ENCODE measurements around the gene RING1.
A peak's percentile ranks its signal among the peaks of the same experiment; 100 is the strongest.

The RING1 gene

DNA sequence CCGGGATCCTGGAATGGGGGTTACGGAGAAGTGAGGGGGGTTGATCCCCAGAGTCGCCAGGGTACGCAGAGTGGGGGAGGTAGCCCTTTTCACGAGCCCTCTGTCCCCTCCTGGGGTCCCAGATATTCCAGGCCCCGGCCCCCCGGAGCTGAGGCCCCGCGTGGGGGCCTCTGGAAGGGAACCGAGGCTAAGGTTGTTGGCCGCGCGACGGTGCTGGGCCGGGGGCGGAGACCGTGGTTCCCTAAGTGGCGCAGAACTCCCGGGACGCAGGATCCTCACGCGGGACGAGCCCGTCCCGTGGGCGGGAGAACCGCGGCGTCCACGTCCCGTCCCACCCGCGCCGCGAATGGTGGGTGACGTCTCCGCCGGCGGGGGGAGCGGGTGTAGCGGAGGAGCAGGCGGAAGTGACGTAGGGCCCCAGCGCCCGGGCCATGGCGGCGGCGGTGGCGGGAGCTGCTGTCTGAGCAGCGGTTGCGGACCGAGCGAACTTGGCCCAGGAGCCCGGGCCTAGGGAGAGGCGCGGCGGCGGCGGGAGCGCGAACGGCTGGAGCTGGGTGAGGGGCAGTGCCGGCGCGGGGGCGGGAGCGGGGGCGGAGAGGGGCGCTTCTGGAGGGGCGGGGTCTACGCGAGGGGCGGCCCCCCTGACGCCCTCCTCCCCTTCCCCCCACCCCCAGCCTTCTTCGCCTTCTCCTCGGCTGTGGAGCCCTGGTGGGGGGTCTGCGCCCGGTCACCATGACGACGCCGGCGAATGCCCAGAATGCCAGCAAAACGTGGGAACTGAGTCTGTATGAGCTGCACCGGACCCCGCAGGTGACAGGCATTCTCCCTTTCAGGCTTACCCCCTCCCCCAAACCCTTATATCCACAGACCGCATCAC lies at the start of gene RING1:
TSS of gene RING1 (plus strand) at position 410 of the 877 bp plus-strand sequence. CDS start at position 733, 323 bp downstream.
- TF ChIP-seq, protein P1, sequence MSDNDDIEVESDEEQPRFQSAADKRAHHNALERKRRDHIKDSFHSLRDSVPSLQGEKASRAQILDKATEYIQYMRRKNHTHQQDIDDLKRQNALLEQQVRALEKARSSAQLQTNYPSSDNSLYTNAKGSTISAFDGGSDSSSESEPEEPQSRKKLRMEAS (IDR thresholded peaks at IDR 0.05), result peak; percentile 20; the same call in 1 of the 2 replicates
- no peak; the same call in 1 of the 2 replicates for TF ChIP-seq CEBPB (IDR thresholded peaks at IDR 0.05)
- TF ChIP-seq RAD21 (IDR thresholded peaks at IDR 0.05; ENCODE audit: low read depth), result no peak
- TF ChIP-seq, protein P2, sequence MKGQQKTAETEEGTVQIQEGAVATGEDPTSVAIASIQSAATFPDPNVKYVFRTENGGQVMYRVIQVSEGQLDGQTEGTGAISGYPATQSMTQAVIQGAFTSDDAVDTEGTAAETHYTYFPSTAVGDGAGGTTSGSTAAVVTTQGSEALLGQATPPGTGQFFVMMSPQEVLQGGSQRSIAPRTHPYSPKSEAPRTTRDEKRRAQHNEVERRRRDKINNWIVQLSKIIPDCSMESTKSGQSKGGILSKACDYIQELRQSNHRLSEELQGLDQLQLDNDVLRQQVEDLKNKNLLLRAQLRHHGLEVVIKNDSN (IDR thresholded peaks at IDR 0.05), result no peak
- peak; percentile 82 for TF ChIP-seq CREB1 (IDR thresholded peaks at IDR 0.05; ENCODE audit: low read depth)
- peak; percentile 90 for TF ChIP-seq YY1 (IDR thresholded peaks at IDR 0.05; ENCODE audit: low read depth)
- peak; percentile 88 for TF ChIP-seq TAF1 (IDR thresholded peaks at IDR 0.05; ENCODE audit: low read depth)
- TF ChIP-seq EGR1 (IDR thresholded peaks at IDR 0.05), result peak; percentile 72
- no peak for TF ChIP-seq TEAD4 (IDR thresholded peaks at IDR 0.05)
- TF ChIP-seq, protein P3, sequence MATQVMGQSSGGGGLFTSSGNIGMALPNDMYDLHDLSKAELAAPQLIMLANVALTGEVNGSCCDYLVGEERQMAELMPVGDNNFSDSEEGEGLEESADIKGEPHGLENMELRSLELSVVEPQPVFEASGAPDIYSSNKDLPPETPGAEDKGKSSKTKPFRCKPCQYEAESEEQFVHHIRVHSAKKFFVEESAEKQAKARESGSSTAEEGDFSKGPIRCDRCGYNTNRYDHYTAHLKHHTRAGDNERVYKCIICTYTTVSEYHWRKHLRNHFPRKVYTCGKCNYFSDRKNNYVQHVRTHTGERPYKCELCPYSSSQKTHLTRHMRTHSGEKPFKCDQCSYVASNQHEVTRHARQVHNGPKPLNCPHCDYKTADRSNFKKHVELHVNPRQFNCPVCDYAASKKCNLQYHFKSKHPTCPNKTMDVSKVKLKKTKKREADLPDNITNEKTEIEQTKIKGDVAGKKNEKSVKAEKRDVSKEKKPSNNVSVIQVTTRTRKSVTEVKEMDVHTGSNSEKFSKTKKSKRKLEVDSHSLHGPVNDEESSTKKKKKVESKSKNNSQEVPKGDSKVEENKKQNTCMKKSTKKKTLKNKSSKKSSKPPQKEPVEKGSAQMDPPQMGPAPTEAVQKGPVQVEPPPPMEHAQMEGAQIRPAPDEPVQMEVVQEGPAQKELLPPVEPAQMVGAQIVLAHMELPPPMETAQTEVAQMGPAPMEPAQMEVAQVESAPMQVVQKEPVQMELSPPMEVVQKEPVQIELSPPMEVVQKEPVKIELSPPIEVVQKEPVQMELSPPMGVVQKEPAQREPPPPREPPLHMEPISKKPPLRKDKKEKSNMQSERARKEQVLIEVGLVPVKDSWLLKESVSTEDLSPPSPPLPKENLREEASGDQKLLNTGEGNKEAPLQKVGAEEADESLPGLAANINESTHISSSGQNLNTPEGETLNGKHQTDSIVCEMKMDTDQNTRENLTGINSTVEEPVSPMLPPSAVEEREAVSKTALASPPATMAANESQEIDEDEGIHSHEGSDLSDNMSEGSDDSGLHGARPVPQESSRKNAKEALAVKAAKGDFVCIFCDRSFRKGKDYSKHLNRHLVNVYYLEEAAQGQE (IDR thresholded peaks at IDR 0.05; ENCODE audit: low read depth), result no peak

DNA sequence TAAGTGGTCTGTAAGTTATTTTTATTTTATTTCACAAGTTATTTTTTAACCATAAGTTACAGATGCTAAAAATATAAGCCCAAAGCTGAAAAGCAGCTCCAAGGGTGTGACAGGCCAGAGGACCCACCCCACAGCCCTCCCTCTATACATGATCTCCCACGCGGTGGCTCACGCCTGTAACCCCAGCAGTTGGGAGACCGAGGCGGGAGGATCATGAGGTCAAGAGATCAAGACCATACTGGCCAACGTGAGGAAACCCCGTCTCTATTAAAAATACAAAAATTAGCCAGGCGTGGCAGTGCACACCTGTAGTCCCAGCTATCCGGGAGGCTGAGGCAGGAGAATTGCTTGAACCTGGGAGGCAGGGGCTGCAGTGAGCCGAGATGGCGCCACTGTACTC lies 48.2 kb upstream of the RING1 start:
- TF ChIP-seq RAD21 (IDR thresholded peaks at IDR 0.05; ENCODE audit: low read depth) (no peak), YY1 (IDR thresholded peaks at IDR 0.05; ENCODE audit: low read depth) (no peak), EP300 (IDR thresholded peaks at IDR 0.05; ENCODE audit: borderline replicate concordance) (no peak)
- TF ChIP-seq, protein P1 (IDR thresholded peaks at IDR 0.05), result no peak
- TF ChIP-seq, protein P2 (IDR thresholded peaks at IDR 0.05), result no peak

DNA sequence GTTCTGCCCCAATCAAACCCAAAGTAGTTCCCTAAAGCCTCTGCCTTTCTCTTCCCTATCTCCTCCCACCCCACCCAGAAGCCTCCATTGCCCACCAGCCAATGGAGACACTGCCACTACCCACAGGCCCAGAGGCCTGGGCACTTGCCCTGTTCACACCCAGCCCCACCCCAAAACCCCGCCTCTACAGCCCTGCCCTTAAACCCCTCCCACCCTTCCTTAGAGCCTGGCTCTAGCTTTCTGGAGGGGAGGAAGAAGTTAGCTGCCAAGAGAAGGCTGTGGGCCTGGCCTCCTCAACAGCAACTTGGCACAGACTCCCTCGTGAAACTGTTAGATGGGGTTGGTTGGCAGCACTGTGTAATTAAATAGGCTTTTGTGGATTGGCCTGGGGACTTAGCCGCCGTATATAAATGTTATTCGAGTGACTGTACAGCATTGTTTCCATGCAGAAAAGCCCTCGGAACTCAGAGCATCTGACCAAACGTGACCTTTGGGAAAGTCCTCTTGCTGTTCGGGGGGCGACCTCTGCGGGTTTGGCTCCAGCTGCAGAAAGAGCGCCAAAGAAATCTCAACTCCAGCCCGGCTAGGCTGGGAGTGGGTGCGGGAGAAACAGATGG lies 47.5 kb upstream of the RING1 start:
- TF ChIP-seq TEAD4 (IDR thresholded peaks at IDR 0.05), result 0 out of 2 replicates have a peak, but pooled peaks have one; percentile 23
- TF ChIP-seq NFIC (IDR thresholded peaks at IDR 0.05), result peak; percentile 70
- TF ChIP-seq CEBPB (IDR thresholded peaks at IDR 0.05), result no peak

DNA sequence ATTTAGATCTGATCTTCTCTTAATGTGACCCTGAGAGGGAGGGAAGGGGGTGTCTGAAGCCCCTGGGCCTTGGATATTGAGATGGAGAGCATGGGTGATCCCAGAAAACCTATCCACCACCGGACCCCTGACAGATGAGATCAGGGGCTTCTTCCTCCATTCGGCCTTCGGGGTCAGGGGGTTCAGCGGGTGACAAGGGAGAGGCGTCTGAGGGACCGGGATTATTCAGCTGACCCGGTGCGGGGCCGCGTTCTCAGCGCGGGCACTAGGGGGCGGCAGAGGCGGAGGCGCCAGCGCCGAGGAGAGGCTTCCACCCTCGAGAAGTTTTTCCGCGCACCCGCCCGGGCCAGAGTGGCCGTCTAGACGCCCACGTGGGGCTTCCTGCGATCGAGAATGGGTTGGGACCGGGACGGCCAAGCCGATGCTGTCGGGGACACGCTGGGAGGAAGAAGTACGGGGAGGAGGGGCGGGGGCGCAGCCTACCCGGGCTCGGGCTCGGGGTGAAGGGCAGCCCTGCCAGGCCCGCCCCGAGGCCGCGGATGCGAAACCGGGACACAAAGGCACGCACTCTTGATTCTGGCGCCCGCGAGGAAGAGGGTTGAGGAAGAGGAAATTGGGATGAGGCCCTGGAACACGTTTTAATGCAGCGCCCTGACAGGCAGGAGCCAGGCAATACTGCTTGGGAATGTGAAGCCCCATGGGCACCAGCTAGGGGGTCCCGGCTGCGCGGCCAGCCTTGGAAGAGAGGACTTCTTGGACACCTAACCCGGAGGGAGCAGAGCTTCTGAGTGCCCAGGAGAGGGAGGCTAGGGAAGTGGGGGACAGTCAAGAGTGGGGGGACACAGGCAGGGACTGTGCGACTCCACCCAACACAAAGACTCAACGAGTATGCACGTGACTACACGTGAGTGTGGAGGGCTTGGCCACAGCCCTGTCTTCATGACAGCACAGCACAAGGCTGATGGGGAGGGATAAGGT lies 46.7 kb upstream of the RING1 start:
- peak; percentile 61 for TF ChIP-seq RAD21 (IDR thresholded peaks at IDR 0.05; ENCODE audit: low read depth)
- TF ChIP-seq, protein P1 (IDR thresholded peaks at IDR 0.05), result peak; percentile 78
- TF ChIP-seq, protein P2 (IDR thresholded peaks at IDR 0.05), result 0 out of 2 replicates have a peak, but pooled peaks have one; percentile 38
- TF ChIP-seq ZBTB7A (IDR thresholded peaks at IDR 0.05; ENCODE audit: low read depth), result no peak
- TF ChIP-seq EP300 (IDR thresholded peaks at IDR 0.05; ENCODE audit: borderline replicate concordance), result no peak

DNA sequence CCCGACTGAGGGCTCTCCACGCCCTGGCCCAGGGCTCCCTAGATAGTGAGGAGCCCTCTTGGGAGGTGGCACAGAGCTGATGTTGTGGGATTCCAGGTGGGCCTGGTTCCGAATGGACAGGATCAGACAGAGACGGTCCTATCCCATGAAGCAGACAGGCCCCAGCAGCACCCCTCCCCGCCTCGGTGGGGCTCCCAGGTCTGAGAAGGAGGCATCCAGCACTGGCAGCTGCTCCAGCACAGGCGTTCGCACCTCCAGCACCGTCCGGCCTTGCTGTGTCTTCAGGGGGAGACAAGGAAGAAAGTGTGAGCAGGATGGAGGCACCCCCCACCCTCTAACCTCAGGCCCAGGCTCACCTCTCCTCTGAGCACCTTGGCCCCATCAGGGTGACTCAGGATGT lies 44.8 kb upstream of the RING1 start:
- TF ChIP-seq RAD21 (IDR thresholded peaks at IDR 0.05; ENCODE audit: low read depth), result no peak
- TF ChIP-seq, protein P1 (IDR thresholded peaks at IDR 0.05), result no peak
- TF ChIP-seq TCF12 (IDR thresholded peaks at IDR 0.05; ENCODE audit: low read depth), result no peak
- TF ChIP-seq, protein P3 (IDR thresholded peaks at IDR 0.05; ENCODE audit: low read depth), result no peak

All from Ishikawa (cell line).